HEK293 (cell line): ENCODE measurements around the gene WNT7A.

ENCODE experiments used
- PRDM2 ChIP-seq: fragments of 450-650 bp; formaldehyde crosslinking; IDR thresholded peaks from 2 replicates; pipeline ENCODE4 v1.5.1; 2016; ENCODE audit warnings: missing biosample characterization, missing genetic modification characterization, borderline replicate concordance
- RBAK ChIP-seq: fragments of 450-650 bp; formaldehyde crosslinking; IDR thresholded peaks from 2 replicates; pipeline ENCODE4 v1.5.1; 2016; ENCODE audit warnings: missing biosample characterization, missing genetic modification characterization
- ZNF629 ChIP-seq: fragments of 450-650 bp; formaldehyde crosslinking; IDR thresholded peaks from 2 replicates; pipeline ENCODE4 v1.5.1; 2017; ENCODE audit warnings: missing biosample characterization, missing genetic modification characterization

- TF ChIP-seq RBAK (tag by site-specific recombination) (no peak), ZNF629 (tag by site-specific recombination) (no peak), PRDM2 (tag by site-specific recombination) (no peak)
These were observed 44.6 kb downstream of the WNT7A start for GRCh38 chr3:13835246-13835645.
